Measurements from ENCODE around the gene UTF1.

Gene UTF1

DNA sequence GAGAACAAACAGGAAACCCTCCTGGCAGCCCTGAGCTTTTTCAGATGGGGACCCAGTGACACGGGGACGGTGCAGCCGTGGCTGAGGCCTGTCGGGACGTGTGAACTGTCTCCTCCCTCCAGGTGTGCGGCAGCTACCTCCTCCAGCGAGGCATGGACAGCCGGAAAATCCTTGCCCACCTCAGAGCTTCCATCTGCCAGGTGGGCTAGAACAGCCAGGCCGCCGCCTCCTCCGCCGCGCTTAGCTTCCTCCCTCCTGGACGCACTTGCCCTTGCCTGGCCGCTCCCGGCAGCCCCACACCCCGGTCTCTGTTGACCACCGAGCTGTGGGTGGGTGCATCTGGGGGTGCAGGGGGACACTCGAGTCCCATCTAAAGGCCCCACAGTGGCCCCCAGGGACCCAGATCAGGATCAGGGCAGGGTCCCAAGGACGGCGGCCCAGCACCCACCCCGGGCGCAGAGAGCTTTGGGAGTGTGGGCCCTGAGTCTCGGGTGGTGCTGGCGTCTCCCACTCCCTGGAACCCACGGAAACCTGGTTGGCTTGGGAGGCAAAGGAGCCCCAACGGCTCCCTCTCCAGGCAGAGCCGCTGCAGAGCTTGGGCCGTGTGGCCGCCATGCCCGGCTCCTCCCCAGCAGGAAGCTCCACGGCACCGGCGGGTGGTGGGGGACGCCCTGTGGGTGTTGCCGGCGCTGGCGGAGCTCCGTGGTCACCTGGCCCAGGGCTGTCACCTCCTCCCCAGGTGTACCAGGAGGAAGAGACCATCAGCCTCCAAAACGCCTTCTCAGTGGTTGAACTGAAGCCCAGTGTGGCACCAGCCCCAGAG, 32.9 kb upstream of the UTF1 start:
- no peak for DNase-seq

DNA sequence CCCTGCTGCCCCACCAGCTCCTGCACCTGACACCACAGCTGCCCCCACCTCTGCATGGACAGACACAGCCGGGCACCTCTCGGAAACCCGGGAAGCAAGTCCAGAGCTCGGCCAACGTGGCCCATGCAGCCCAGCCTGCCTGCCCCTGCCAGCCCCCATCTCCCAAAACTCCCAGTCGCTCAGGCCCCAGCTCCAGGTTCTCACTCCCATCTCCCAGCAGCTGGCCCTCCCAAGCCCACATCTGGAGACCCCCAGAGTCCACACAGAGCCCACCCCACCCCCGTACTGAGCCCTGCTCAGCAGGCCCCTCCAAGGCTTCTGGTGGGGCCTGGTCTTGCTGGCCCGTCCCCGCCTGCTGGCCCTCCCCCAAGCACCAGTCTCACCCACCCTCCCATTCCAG, 32.2 kb upstream of the UTF1 start:
- no peak for DNase-seq

DNA sequence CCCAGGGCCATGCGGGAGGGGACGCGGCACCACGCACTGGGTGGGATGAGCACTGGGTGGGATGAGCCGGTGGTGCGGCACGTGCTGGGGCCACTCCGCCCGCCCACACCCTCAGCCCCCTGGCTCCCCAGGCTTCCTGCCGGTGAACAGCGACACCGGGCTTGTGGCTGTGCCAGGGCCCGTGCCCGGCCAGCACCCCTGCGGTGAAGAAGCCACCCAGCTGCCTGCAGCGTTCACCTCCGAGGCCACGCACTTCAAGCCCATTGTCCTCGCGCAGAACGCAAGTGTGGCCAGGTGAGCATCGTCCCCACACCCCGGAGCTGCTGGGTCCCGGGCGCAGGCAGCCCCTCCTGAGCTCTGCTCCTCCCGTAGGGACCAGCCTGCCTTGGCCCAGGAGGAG, 31.8 kb upstream of the UTF1 start:
- no peak for DNase-seq

DNA sequence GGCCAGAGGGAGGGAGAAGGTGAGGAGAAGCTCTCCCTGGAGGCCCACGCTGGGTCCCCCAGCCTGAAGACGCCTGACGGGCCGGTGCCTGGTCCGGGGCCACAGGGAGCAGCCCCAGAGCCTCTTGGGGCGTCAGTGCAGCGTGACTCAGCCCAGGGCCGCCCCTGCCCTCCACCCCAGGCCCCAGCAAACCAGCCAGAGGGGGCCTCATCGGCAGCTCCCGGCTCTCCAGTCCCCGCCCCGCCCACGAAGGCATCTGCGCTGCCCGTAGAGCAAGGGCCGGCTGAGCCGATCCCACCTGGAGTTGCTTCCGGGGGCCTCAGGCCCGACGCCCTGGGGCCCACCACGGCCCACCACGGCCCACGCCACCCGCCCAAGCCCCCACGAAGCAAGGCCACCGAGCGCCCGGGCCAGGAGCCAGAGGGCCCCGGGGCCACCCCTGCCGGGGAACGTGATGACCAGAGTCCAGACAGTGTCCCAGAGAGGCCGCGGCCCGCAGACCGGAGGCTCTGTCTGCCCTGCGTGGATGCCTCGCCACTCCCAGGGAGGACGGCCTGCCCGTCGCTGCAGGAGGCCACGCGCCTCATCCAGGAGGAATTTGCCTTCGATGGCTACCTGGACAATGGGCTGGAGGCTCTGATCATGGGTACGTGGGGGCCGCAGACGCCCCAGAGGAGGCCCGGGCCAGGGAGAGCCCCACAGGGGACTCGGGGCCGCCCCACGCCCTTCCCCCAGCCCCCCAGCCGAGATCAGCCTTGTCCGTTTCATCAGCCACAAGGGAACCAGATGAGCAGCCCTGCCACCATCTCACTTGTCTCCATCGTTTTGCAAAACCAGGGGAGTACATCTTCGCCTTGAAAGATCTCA, 31.2 kb upstream of the UTF1 start:
- DNase-seq: no peak

DNA sequence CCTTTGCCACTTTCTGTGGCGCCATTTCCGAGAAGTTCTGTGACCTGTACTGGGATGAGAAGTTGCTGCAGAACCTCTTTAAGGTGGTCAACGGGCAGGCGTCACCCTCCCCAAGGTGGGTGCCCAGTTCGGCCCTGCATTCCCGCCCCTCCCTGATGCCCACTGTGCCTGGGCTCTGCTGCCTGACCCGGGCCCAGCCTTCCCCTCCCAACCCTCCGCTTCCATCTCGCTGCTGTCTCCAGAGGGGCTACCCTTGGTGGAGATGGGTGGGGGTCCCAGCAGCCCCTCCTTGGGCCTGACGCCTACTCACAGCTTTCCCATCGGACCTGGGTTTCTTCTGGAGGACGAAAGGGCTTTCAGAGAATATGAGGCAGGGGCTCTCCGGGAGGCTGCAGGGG, 30.5 kb upstream of the UTF1 start:
- no peak for DNase-seq

DNA sequence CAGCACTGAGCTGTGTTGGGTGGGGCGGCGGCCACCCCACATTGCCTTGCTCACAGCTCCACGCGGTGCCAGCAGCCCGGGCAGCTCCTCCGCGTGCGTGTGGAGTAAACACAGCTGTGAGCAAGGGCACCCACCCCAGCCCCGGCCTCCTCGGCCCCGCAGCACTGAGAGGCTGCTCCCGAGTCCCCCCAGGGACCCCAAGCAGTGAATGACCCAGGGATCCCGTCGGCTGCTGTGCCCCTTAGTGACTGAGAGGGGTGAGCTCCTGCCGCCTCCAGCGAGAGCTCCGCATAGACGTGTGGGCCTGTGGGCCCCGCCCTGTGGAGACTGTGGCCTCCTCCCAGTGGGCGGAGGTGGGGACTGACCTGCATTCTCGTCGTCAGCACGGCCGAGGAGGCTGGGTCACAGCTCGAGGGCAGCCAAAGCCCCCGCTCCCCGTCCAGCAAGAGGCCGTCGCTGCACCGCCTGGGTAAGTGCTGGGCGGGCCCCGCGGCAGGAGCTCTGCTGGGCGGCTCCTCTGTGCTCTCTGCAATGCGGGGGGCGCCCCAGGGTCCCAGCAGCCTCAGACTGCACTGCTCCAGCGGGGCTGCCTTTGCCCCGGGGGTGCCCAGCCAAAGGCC, 29.9 kb upstream of the UTF1 start:
- DNase-seq: no peak

DNA sequence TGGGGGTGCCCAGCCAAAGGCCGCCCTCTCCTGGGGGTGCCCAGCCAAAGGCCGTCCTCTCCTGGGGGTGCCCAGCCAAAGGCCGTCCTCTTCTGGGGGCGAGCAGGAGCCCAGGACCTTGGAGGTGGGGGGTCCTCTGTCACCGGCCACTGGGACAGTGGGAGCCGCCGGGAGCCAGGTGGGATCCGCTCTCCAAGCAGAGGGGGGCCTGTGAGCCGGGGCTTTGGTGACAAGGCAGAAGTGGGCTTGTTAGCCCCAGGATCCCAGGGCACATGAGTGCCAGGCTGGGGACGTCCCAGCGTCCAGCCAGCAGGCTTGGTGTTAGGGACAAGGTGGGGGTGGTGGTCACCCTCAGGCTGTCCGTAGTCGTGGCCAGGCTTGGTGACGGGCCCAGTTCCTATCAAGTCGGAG, 29.4 kb upstream of the UTF1 start:
- no peak for DNase-seq

DNA sequence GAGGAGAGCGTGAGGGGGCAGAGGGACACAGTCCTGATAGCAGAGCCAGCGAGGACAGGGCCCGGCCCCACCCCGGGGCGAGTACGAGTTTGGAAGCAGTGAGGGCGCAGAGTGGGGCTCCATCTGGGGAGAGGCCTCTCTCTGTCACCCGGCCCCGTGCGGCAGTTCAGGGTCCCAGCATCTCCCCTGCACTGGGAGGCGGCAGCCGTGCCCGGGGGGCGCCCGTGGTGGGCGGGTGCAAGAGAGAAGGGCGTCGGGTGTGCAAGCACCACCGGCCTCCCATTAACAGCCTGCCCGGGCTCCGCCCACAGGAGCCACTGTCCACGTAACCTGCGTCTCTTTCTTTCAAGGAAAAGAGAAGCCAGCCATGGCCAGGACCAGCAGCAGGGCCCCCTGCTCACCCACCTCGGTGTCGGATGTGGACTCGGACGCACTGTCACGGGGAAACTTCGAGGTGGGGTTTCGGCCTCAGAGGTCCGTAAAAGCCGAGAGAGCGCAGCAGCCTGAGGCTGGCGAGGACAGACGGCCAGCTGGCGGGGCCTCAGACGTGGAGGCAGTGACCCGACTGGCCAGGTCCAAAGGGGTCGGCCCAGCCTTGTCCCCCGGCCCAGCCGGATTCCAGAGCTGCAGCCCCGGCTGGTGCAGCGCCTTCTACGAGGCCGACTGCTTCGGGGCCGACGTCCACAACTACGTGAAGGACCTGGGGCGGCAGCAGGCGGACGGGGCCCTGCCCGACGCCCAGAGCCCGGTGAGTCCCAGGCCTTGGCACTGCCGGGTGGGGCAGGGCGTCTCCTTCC, 28.7 kb upstream of the UTF1 start:
- DNase-seq: no peak

DNA sequence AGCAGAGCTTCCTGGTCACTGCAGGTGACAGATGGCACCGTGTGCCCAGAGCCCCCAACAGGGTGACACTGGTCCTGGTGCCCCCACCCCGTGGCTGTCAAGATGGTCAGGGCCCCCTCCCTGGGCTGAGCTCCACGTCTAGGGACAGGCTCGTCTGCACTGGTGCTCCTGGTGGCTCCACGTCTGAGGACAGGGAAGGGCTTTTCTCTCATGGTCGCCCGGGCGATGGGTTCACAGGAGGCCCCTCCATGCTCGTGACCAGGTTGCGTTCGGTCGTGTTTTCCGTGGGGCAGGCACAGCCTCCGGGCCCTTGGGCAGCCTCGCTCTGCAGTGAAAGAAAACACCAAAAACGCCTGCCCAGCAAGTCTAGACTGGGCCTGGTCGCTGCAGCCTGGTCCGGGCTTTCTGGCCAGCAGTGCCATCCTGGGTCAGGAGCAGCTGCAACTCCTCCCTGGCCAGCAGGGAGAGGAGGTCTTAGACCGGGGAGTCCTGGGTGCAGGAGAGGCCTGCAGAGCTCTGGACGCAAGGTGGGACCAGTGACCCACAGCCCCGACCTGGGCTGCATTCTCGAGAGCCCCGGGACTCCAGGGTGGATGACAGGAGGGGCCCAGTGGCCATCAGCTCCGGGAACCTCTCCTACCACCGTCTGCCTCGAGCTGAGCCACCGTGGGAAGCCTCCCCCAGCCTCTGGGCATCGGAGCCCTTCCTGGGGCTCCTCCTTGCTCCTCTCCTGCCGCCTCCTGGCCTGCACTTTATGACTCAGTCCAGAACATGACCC, 27.9 kb upstream of the UTF1 start:
- no peak for DNase-seq

DNA sequence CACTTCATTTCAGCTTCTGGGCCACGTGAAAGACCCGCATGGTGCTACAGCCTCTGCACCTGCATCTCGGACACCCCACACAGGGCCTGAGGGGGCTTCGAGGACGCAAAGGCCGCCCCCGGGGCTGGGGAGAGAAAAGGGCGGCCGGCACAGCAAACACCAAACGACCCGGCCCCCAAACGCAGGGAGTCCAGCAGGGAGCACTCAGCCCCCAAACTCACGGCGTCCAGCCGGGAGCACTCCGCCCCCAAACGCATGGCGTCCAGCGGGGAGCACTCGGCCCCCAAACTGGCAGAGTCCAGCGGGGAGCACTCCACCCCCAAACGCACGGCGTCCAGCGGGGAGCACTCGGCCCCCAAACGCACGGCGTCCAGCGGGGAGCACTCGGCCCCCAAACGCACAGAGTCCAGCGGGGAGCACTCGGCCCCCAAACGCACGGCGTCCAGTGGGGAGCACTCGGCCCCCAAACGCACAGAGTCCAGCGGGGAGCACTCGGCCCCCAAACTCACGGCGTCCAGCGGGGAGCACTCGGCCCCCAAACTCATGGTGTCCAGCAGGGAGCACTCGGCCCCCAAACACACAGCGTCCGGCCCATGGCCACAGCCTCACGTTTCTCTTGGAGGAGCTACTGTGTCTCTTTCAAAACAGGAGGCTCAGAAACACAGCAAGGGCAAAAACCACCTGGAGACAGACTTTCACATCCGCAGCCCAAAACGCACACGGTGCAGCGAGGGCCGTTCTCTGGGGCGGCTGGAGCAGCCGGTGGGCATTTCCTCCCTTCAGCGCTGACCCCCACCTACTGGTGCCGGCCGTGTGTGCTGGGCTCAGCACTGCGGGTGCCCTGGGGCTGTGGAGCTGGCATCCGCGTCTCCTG, 27.0 kb upstream of the UTF1 start:
- no peak for DNase-seq

DNA sequence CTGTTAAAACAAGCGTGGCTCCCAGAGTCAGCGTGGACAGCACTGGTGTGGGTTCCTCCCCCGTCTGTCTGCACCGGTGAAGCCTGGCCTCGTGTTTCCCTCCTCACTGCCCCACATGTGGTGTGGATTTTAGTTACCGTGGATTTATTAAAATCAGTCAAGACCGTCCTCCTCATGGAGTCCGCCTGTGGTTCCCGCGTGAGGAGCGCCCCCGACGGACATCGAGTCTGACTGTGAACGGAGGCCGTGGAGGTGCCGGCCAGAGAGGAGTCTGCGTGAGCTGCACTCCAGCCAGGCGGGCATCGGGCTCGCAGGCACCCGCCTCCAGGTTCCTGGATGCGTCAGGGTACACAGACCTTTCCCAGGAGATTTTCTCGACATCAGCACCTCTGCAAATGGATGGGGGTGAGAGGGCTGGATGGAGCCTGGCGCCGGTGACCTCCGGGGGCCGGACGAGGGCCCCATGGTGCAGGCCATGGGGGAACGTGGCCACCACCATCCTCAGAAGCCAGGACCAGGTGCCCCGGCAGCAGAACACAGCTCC, 26.3 kb upstream of the UTF1 start:
- DNase-seq: no peak

DNA sequence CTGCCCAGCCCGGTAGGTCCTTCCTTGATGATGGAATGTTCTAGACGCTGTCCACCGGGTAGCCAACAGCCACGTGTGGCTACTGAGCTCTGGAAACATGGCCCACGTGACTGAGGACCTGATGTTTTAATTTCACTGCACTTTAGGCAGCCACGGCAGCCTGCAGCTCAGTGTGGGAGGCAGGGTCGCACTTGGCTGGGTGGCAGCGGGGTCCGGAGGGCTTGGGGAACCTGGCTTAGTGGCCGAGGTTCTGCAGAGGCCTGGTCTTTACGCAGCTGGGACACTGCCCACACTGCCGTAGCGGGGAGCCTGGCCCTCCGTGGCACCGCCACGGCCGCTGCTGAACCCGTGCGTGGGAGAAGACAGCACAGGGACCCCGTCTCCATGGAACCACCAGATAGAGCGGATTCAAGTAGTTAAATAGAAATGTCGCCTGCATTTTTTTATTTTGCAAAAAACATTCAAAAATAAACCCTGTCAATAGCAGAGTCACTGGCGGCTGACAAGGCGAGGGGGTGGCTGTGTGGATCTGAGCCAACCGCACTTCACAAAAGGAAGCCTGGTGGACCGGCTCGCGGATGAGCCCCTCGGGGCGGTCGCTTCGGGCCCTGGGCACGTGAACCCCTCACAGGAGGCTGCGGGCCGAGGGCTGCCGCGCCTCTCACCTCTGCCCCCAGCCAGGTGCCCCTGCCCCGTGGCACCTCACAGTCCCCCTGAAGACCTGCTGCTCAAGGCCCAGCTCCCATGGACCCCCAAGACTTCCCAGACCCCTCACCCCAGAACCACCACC, 25.6 kb upstream of the UTF1 start:
- no peak for DNase-seq

DNA sequence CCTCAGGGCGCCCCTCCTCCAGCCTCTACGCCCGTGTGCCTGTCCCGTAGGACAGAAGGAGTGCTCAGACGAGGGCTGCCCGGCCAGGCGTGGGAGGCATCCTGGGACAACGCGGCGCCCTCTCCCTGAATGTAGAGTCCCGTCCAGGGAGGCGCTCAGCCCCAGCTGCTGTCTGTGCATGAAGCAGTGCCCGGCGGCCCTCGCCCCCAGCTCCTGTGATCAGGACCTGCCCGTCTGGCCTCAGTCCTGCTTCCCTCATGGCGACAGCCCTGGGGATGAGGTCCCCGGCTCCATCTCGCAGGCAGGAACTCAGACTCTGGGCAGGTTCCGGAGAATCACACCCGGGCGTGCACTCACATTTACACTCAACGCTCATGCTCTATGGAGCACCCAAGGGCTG, 24.9 kb upstream of the UTF1 start:
- no peak for DNase-seq

DNA sequence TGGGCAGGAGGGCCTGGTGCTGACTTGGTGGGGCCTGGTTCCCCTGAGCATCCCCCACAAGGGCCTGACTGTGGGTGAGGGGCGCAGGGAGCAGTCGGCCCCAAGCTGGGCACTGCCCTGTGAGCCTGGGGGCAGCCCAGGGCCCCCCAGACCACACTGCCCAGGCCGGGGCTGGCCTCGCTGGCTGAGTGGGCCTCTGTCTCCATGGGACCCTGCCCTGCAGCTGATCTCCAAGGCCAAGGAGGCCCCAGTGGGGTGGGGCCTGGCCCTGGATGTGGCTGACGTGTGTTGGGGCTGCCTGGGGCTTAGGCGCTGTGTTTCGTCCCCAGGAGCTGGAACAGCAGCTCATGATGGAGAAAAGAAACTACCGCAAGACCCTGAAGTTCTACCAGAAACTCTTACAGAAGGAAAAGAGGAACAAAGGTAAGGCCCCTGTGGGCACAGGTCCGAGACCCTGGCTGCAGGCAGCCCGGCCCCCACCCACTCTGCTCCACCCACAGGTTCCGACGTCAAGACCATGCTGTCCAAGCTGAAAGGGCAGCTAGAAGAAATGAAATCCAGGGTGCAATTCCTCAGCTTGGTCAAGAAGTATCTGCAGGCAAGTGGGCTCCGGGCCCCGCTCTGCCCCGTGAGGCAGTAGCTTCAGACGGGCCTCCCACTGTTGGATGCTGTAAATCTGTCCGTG, 23.5 kb upstream of the UTF1 start:
- no peak for DNase-seq

DNA sequence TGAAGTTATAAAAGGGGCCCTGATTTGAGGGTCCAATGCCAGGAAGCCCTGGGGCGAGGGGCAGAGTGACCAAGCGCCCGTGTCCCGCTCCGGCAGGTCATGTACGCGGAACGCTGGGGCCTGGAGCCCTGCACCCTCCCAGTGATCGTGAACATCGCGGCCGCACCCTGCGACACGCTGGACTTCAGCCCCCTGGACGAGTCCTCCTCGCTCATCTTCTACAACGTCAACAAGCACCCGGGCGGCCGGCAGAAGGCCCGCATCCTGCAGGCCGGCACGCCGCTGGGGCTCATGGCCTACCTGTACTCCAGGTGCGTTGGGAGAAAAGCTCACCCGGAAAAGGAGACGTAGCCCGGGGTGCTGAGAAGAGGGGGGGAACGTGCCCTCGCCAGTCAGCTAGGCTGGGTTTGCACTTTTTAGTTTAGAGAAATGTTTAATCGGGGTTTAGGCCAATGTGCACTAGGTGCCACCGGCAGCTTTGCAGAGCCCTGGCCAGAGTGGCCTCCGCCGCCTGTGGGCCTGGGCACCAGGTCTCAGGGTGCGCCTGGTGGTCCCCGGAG, 22.9 kb upstream of the UTF1 start:
- DNase-seq: no peak

DNA sequence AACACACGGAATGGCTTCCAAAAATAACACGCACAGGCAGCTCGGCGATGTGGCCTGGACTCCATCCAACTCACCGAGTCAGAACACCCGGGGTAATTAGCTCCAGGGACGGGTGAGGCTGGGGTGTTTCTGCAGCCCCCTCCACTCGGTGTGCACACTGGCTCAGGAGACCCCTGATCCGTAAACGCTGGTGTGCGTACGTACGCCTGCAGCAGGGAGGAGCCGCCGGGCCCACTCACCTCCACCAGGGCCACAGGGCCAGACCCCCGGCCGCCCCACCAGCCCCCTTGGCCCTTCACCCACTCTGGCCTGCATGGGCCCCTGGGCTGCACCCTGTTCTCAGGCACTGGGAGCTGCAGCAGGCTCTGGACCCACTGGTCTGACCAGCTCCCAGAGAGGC, 22.4 kb upstream of the UTF1 start:
- no peak for DNase-seq

DNA sequence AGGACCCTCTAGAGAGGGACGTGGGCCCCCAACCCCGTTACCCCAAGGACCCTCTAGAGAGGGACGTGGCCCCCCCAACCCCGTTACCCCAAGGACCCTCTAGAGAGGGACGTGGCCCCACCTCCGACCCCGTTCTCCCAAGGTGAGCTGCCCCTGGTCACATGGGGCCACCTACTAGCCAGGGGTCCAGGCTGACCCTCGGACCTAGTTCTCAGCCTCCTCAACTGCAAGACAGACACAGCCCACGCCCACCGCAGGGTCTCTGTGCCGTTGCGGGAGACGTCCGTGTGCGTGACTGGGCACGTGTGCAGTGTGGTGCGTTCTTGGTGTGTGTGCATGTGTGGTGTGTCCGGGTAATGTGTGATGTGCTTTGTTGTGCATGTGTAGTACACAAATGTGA, 21.6 kb upstream of the UTF1 start:
- DNase-seq: no peak

DNA sequence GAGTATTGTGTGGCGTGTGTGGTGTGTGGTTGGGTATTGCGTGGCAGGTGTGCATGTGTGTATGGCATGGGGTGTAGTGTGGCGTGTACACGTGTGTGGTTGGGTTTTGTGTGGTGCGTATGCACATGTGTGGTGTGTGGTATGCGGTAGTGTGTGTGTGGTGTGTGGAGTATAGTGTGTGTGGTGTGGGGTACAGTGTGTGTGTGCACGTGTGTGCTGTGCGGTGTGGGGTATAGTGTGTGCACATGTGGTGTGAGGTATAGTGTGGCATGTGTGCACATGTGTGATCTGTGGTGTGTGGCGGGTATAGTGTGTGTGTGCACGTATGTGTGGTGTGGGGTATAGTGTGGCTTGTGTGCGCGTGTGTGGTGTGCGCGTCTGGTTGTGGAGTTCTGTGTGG, 20.9 kb upstream of the UTF1 start:
- DNase-seq: no peak

DNA sequence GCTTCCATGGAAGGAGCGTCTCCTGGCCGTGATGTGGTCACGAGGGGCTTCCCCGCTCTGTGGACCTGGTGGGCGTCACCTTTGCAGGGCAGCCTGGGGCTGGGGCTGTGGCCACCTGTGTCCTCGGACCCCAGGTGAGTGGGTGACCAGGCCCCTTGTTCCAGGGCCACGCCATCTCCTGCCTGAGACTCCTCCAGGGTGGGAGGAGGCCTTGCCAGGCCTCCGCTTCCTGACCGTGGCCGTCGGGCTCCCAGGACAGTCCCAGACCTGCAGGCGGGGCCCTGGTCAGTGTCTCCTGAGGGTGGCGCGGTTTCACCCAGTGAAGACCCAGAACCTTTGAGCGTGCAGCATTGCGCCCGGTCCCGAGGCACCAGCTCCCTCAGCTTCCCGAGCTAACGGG, 20.4 kb upstream of the UTF1 start:
- no peak for DNase-seq

Measured in fibroblast of skin of right biceps (primary cell).